Breast epithelium (tissue), 3 donors: ENCODE results near the gene CLDN2.

Experiments used
- CTCF ChIP-seq, 3 donors: fragments of 450-650 bp; IDR thresholded peaks; one replicate each; pipeline ENCODE4 v1.5.1; 2016 to 2017; ENCODE audit warnings: antibody characterized with exemption in 3 of 3, mild to moderate bottlenecking in 3 of 3, moderate library complexity in 3 of 3
- POLR2AphosphoS5 ChIP-seq, 3 donors: sonication (generic); formaldehyde crosslinking; IDR thresholded peaks; one replicate each; pipeline ENCODE4 v1.6.1; 2017; ENCODE audit warnings: antibody characterized with exemption in 3 of 3

GRCh38 chrX:106935175-106935574 is 15.0 kb downstream of the CLDN2 start:
- TF ChIP-seq CTCF (IDR thresholded peaks at IDR 0.05) (no peak), POLR2AphosphoS5 (IDR thresholded peaks at IDR 0.05) (no peak)
